HEK293 (cell line): ENCODE data around the gene XKR7.
"Not testable (repeated sequence)": the region's sequence is repeated elsewhere in the genome, so short reads cannot be mapped to it uniquely, and the experiment has no call there.

Source experiments
- CTCF ChIA-PET: fragments of 350-600 bp; formaldehyde crosslinking; extraction: SDS; loops from one replicate; lab custom pipeline; 2021; ENCODE audit warnings: antibody characterized with exemption; lab: Yijun Ruan, JAX
- POLR2A ChIA-PET: fragments of 300-600 bp; formaldehyde crosslinking; extraction: SDS; loops from one replicate; lab custom pipeline; 2020; ENCODE audit warnings: antibody characterized with exemption, inconsistent platforms; lab: Yijun Ruan, JAX
- H3K27ac ChIP-seq: fragments of 200-500 bp; sonication (Bioruptor generic); 2 replicates; pipeline ENCODE4 v1.5.1; 2014; ENCODE audit warnings: low read depth, low read length, control low read depth, inconsistent platforms; ENCODE audit errors: extremely low read depth
- H3K36me3 ChIP-seq, 2 experiments: fragments of 200-500 bp in 1 of 2; sonication (Bioruptor generic) in 1 of 2; 1 replicate in 1 of 2; 2 replicates in 1 of 2; pipeline ENCODE4 v1.5.1; 2014 to 2017; ENCODE audit warnings: inconsistent platforms in 2 of 2, low read length in 2 of 2; ENCODE audit not compliant: control insufficient read depth in 2 of 2, insufficient read depth in 1 of 2
- H3K4me1 ChIP-seq: fragments of 200-500 bp; sonication (Bioruptor generic); 2 replicates; pipeline ENCODE4 v1.5.1; 2014; ENCODE audit warnings: mild to moderate bottlenecking, low read length, inconsistent platforms; ENCODE audit not compliant: control insufficient read depth, insufficient read depth
- H3K4me3 ChIP-seq: 2 replicates; pipeline ENCODE4 v1.5.1; 2011; ENCODE audit warnings: low read depth, mild to moderate bottlenecking, control low read depth, low read length, moderate library complexity
- H3K9me3 ChIP-seq: fragments of 200-500 bp; sonication (Bioruptor generic); 2 replicates; pipeline ENCODE4 v1.5.1; 2014; ENCODE audit warnings: low read depth, low read length, inconsistent platforms; ENCODE audit not compliant: control insufficient read depth, insufficient read depth
- EGR2 ChIP-seq: fragments of 450-650 bp; formaldehyde crosslinking; IDR thresholded peaks from 2 replicates; pipeline ENCODE4 v1.5.1; 2016; ENCODE audit warnings: low read depth, missing biosample characterization, missing genetic modification characterization
- KLF1 ChIP-seq: fragments of 450-650 bp; formaldehyde crosslinking; IDR thresholded peaks from 2 replicates; pipeline ENCODE4 v1.5.1; 2016; ENCODE audit warnings: missing biosample characterization, missing genetic modification characterization
- TCF7L2 ChIP-seq: IDR thresholded peaks from 2 replicates; pipeline ENCODE4 v1.6.1; 2011; ENCODE audit warnings: low read depth, mild to moderate bottlenecking, inconsistent platforms, low read length, moderate library complexity, borderline replicate concordance
- ZFP3 ChIP-seq: fragments of 450-650 bp; formaldehyde crosslinking; IDR thresholded peaks from 2 replicates; pipeline ENCODE4 v1.5.1; 2016; ENCODE audit warnings: low read depth, missing biosample characterization, missing genetic modification characterization
- ZNF121 ChIP-seq: fragments of 450-650 bp; formaldehyde crosslinking; IDR thresholded peaks from 2 replicates; pipeline ENCODE4 v1.5.1; 2016; ENCODE audit warnings: missing biosample characterization, missing genetic modification characterization
- ZNF146 ChIP-seq: fragments of 450-650 bp; formaldehyde crosslinking; IDR thresholded peaks from 2 replicates; pipeline ENCODE4 v1.5.1; 2016; ENCODE audit warnings: missing biosample characterization, missing genetic modification characterization
- ZNF202 ChIP-seq: fragments of 450-650 bp; formaldehyde crosslinking; IDR thresholded peaks from 2 replicates; pipeline ENCODE4 v1.5.1; 2016; ENCODE audit warnings: missing biosample characterization, missing genetic modification characterization, borderline replicate concordance
- ZNF791 ChIP-seq: fragments of 450-650 bp; formaldehyde crosslinking; IDR thresholded peaks from 2 replicates; pipeline ENCODE4 v1.5.1; 2016; ENCODE audit warnings: missing biosample characterization, missing genetic modification characterization
- TF ChIP-seq, protein P1 (sequence below): fragments of 450-650 bp; formaldehyde crosslinking; IDR thresholded peaks from 2 replicates; pipeline ENCODE4 v1.5.1; 2017; ENCODE audit warnings: missing biosample characterization, missing genetic modification characterization
- TF ChIP-seq, protein P2 (sequence below): fragments of 450-650 bp; IDR thresholded peaks from 2 replicates; pipeline ENCODE4 v1.5.1; 2018; ENCODE audit warnings: missing biosample characterization, mild to moderate bottlenecking, missing genetic modification characterization
- TF ChIP-seq, protein P3 (sequence below): fragments of 450-650 bp; formaldehyde crosslinking; IDR thresholded peaks from 2 replicates; pipeline ENCODE4 v1.5.1; 2016; ENCODE audit warnings: missing biosample characterization, missing genetic modification characterization

XKR7 gene

DNA sequence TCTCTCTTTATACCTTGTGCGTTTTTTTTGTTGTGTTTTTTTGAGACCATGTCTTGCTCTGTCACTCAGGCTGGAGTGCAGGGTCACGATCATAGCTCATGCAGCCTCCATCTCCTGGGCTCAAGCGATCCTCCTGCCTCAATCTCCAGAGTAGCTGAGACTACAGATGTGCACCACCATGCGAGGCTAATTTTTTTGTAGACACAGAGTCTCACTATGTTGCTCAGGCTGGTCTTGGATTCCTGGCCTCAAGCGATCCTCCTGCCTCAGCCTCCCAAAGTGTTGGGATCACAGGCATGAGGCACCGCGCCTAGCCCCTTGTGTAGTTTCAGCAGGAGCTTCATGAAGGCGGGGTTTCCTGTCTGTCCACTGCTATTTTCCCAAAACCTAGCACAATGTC, 43.4 kb upstream of the XKR7 start (continued):
- TF ChIP-seq ZNF202 (tag by site-specific recombination) = no peak
- TF ChIP-seq, all 188 proteins: peak for 0

DNA sequence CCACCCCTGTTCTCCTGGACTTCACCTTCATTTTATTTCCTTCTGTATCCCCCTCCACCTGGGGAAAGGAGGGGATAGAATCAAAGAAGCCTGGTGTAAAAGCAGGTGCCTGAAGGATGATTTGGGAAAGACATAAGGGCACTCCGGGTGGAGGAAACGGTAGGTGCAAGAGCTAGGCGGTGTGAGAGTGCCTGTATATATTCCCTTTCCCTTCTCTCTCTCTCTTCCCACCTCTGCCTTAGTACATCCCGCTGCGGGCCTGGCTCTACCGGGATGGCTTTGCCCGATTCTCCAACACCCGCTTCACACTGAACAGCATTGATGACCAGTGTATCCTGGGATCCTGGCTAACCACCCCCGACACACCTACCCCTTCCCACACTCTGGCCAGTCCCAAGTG, 42.3 kb upstream of the XKR7 start:
- CTCF ChIA-PET = no interaction called here
- TF ChIP-seq TCF7L2 (no peak), EGR2 (peak; percentile 46; the same call in 1 of the 2 replicates)
- TF ChIP-seq, all 188 proteins: peak for 1
- Histone ChIP-seq H3K27ac (no peak overlapping the region), H3K4me1 (no peaks in the 10 kb centered on the region), H3K36me3 (no peaks in the 10 kb centered on the region), H3K4me3 (no peak overlapping the region), H3K9me3 (no peaks in the 10 kb centered on the region)
- POLR2A ChIA-PET = no interaction called here

DNA sequence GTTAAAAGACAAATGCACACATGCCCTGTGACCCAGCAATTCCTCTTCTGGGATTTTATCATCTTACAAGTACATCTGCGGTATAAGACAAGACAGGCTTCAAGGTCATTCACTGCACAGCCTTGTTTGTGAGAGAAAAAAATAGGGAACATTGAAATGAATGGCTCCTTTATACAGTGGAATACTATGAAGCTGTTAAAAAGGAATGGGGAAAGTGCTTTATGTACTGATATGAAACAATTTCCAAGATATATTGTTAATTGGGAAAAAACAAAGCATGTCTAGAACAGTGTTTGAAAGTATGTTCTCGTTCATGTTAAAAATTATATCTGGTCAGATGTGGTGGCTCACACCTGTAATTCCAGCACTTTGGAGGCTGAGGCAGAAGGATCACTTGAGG, 41.5 kb upstream of the XKR7 start:
- TF ChIP-seq ZNF121 (tag by site-specific recombination) (0 out of 2 replicates have a peak, but pooled peaks have one; percentile 18), ZNF791 (no peak), ZNF146 (peak; percentile 86)
- TF ChIP-seq, all 188 proteins: peak for 2
- Histone ChIP-seq H3K36me3 (no peaks in the 10 kb centered on the region), H3K27ac (no peak overlapping the region), H3K4me3 (no peak overlapping the region), H3K4me1 (no peaks in the 10 kb centered on the region), H3K9me3 (no peaks in the 10 kb centered on the region)
- CTCF ChIA-PET = no interaction called here
- POLR2A ChIA-PET = no interaction called here

DNA sequence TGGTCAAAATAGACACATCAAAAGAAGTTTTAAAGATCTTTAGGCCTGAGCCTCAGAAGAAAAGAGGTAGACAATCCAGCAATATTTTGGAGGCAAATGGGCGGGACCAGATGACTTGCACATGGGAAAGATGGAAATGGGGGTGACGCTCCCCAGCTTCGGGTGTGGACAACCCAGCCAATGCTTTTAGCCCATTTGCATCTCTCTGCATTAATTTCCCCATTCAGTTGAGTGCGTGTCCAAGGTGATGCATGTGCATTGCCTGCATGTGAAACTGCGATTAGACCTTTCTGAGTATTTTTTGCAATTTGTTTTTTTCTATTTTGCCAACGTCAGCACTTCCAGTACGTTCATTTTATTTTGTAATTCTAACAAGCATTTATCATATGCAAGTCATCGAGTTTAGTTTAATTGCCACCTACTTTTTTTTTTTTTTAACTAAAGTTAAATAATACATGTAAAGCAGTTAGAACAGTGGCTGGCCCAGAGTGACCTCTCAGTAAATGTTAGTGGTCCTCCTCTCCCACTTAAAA, 40.3 kb upstream of the XKR7 start:
- TF ChIP-seq, protein P1, sequence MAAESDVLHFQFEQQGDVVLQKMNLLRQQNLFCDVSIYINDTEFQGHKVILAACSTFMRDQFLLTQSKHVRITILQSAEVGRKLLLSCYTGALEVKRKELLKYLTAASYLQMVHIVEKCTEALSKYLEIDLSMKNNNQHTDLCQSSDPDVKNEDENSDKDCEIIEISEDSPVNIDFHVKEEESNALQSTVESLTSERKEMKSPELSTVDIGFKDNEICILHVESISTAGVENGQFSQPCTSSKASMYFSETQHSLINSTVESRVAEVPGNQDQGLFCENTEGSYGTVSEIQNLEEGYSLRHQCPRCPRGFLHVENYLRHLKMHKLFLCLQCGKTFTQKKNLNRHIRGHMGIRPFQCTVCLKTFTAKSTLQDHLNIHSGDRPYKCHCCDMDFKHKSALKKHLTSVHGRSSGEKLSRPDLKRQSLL (tag by site-specific recombination) = no peak
- TF ChIP-seq, protein P2, sequence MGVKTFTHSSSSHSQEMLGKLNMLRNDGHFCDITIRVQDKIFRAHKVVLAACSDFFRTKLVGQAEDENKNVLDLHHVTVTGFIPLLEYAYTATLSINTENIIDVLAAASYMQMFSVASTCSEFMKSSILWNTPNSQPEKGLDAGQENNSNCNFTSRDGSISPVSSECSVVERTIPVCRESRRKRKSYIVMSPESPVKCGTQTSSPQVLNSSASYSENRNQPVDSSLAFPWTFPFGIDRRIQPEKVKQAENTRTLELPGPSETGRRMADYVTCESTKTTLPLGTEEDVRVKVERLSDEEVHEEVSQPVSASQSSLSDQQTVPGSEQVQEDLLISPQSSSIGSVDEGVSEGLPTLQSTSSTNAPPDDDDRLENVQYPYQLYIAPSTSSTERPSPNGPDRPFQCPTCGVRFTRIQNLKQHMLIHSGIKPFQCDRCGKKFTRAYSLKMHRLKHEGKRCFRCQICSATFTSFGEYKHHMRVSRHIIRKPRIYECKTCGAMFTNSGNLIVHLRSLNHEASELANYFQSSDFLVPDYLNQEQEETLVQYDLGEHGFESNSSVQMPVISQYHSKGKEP (tag by site-specific recombination) = 0 out of 2 replicates have a peak, but pooled peaks have one; percentile 7
- H3K9me3 ChIP-seq = no peaks in the 10 kb centered on the region
- no peak overlapping the region for H3K4me3 ChIP-seq
- no peaks in the 10 kb centered on the region for H3K4me1 ChIP-seq
- no peak overlapping the region for H3K27ac ChIP-seq
- ChIA-PET CTCF (no interaction called here), POLR2A (no interaction called here)
- H3K36me3 ChIP-seq = no peaks in the 10 kb centered on the region

DNA sequence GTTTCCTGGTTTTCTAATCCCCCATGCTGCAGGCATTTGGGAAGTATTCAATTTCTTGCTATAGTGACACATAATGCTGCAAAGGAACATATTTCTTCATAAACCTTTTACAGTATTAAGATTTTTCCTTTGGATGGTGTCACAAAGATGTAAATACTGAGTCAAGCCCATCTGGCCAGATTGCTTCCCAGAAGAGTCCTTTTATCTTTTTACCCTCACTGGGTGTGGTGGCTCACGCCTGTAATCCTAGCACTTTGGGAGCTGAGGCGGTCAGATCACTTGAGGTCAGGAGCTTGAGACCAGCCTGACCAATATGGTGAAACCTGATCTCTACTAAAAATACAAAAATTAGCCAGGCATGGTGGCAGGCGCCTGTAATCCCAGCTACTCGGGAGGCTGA, 38.3 kb upstream of the XKR7 start:
- POLR2A ChIA-PET, H3K4me3 ChIP-seq, H3K9me3 ChIP-seq, H3K4me1 ChIP-seq, H3K36me3 ChIP-seq, H3K27ac ChIP-seq: not testable (repeated sequence)
- CTCF ChIA-PET = interaction anchor here (1.0 to 1.5 kb wide), 2 partner anchors 21 to 77 kb away, joined by 3 read pairs; no protein-coding TSS in a partner anchor
- peak; percentile 75 for TF ChIP-seq KLF1 (tag by site-specific recombination)

DNA sequence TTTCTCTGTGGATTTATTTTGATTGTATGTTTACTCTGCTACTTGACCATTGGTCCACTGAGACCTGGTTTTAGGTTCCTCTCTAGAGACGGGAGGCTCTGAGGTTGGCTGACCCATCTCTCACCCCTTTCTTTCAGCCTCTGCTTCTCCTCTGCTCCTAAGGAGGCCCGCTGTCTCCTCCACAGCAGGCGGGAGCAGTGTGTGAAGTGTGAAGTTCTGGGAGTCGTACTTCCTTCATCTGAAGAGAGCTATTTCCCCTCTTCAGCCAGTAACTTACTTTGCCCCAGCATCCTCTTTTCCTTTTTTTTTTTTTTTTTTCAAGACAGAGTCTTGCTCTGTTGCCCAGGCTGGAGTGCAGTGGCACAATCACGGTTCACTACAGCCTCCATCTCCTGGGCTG, 37.2 kb upstream of the XKR7 start:
- no peak overlapping the region for H3K27ac ChIP-seq
- no peaks in the 10 kb centered on the region for H3K36me3 ChIP-seq
- H3K9me3 ChIP-seq = no peaks in the 10 kb centered on the region
- POLR2A ChIA-PET = interaction anchor here (0.9 kb wide), 1 partner anchor 11 kb away, joined by 3 read pairs; no protein-coding TSS in a partner anchor
- TF ChIP-seq ZFP3 (tag by site-specific recombination) = no peak
- TF ChIP-seq, protein P3, sequence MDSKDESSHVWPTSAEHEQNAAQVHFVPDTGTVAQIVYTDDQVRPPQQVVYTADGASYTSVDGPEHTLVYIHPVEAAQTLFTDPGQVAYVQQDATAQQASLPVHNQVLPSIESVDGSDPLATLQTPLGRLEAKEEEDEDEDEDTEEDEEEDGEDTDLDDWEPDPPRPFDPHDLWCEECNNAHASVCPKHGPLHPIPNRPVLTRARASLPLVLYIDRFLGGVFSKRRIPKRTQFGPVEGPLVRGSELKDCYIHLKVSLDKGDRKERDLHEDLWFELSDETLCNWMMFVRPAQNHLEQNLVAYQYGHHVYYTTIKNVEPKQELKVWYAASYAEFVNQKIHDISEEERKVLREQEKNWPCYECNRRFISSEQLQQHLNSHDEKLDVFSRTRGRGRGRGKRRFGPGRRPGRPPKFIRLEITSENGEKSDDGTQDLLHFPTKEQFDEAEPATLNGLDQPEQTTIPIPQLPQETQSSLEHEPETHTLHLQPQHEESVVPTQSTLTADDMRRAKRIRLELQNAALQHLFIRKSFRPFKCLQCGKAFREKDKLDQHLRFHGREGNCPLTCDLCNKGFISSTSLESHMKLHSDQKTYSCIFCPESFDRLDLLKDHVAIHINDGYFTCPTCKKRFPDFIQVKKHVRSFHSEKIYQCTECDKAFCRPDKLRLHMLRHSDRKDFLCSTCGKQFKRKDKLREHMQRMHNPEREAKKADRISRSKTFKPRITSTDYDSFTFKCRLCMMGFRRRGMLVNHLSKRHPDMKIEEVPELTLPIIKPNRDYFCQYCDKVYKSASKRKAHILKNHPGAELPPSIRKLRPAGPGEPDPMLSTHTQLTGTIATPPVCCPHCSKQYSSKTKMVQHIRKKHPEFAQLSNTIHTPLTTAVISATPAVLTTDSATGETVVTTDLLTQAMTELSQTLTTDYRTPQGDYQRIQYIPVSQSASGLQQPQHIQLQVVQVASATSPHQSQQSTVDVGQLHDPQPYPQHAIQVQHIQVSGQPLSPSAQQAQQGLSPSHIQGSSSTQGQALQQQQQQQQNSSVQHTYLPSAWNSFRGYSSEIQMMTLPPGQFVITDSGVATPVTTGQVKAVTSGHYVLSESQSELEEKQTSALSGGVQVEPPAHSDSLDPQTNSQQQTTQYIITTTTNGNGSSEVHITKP (tag by site-specific recombination) = 0 out of 2 replicates have a peak, but pooled peaks have one; percentile 19
- no peak overlapping the region for H3K4me3 ChIP-seq
- CTCF ChIA-PET = interaction anchor here (0.5 to 1.5 kb wide), 3 partner anchors 20 to 108 kb away, joined by 3 read pairs; no protein-coding TSS in a partner anchor
- H3K4me1 ChIP-seq = no peaks in the 10 kb centered on the region
